Neural progenitor cell (in vitro differentiated cells): ENCODE data around the gene PRSS2.

ENCODE experiments used
- EZH2 ChIP-seq: fragments of 200-600 bp; sonication (generic); IDR thresholded peaks from 2 replicates; pipeline ENCODE4 v1.6.1; 2017; ENCODE audit warnings: antibody characterized with exemption, mild to moderate bottlenecking, moderate library complexity
- EZH2phosphoT487 ChIP-seq: fragments of 200-600 bp; sonication (generic); IDR thresholded peaks from 2 replicates; pipeline ENCODE4 v1.6.1; 2017; ENCODE audit warnings: antibody characterized with exemption
- TF ChIP-seq, protein P1 (sequence below): fragments of 200-600 bp; sonication (generic); IDR thresholded peaks from 2 replicates; pipeline ENCODE4 v1.5.1; 2017; ENCODE audit warnings: antibody characterized with exemption, mild to moderate bottlenecking

DNA sequence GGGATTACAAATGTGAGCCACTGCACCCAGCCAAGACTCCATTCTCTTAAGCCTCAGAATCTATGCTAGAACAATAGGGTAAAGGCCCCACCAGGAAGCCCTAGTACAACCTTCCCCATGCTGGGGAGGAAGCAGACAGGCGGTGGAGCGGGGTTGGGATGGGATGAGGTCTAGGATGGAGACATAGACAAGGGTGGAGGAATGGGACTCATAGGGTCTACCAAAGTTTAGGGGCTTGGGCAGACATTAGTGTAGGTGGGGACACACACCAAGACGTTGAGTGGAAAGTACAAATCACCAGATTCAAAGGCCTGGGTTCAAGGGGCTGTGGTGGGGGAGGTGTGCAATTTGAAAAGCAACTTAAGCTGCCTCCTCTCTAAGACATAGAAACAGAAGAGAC is 19.3 kb downstream of the PRSS2 start:
- TF ChIP-seq, protein P1, sequence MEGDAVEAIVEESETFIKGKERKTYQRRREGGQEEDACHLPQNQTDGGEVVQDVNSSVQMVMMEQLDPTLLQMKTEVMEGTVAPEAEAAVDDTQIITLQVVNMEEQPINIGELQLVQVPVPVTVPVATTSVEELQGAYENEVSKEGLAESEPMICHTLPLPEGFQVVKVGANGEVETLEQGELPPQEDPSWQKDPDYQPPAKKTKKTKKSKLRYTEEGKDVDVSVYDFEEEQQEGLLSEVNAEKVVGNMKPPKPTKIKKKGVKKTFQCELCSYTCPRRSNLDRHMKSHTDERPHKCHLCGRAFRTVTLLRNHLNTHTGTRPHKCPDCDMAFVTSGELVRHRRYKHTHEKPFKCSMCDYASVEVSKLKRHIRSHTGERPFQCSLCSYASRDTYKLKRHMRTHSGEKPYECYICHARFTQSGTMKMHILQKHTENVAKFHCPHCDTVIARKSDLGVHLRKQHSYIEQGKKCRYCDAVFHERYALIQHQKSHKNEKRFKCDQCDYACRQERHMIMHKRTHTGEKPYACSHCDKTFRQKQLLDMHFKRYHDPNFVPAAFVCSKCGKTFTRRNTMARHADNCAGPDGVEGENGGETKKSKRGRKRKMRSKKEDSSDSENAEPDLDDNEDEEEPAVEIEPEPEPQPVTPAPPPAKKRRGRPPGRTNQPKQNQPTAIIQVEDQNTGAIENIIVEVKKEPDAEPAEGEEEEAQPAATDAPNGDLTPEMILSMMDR, result no peak
- TF ChIP-seq EZH2 (no peak), EZH2phosphoT487 (no peak)
